A204.1 (cell line): Measurements from ENCODE around the gene MORN3.
"Not testable (repeated sequence)": the region's sequence is repeated elsewhere in the genome, so short reads cannot be mapped to it uniquely, and the experiment has no call there.

Source experiments
- FAIRE-seq: peaks from 2 replicates; lab custom pipeline; 2012; peaks lifted over from hg19 to GRCh38; lab: Jason Lieb, UNC

Gene MORN3

DNA sequence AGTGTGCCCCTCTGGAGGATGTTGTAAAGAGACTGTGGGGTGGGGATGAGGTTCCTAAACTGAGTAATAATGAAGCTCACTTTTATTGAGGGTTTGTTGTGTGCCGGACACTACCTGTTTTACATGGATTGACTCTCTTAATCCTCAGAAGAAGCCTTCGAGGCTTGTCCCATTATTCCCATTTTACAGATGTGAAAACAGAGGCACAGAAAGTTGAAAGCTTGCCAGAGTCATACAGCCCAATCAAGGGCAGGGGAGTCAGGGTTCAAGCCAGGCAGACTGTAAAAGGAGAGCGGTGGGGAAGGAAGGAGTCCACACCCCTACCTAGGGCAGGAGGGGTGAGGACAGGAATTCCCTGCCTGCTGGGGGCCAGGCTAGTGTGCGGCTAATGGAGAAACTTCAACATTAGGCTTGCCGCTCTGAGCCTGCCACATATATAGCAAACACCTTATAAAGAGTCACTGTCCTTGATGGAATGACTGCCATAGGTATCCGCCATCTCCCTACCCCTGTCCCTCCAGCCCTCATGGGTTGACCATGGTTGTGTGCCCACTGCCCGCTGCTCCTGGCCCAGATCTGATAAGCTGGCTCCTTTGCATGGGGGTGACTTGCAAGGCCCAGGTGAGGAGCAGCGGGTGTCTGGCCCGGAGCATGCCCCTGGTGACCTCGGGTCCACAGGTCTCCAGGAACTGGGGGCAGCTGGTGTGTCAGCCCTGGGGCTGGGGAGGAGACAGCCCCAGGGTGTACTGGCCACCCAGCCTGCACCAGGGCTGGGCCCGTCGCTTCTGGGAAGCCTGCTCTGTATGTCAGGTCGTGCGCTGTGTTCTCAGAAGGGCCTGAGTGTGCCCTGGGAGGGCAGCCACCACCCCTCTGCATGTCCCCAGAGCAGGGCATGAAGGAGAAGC is 30.9 kb downstream of the MORN3 start:
- FAIRE-seq, result no peak

- FAIRE-seq, result no peak
These were observed 32.1 kb downstream of the MORN3 start for GRCh38 chr12:121637231-121637914.

DNA sequence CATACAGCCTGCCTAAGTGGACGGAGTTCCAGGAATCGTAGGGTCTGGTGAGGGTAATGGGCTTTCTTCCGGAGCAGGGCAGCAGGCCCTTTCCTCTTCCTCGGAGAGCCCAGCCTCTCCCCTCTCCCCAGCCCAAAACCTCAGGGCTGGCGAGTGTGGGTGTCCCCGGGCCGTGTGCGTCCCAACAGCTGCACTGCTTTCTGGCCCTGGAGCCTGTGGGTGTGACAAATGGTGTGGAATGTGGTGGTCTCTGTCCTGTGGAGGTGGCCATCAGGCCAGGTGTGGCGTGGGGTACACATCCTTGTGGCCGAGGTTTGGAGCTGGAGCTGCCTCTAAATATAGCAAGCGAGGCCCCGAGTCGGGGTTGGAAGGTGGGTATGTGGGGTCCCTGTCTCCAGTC is 34.6 kb downstream of the MORN3 start:
- no peak for FAIRE-seq

- FAIRE-seq, result not testable (repeated sequence)
These were observed 35.6 kb downstream of the MORN3 start for GRCh38 chr12:121633833-121634196.

DNA sequence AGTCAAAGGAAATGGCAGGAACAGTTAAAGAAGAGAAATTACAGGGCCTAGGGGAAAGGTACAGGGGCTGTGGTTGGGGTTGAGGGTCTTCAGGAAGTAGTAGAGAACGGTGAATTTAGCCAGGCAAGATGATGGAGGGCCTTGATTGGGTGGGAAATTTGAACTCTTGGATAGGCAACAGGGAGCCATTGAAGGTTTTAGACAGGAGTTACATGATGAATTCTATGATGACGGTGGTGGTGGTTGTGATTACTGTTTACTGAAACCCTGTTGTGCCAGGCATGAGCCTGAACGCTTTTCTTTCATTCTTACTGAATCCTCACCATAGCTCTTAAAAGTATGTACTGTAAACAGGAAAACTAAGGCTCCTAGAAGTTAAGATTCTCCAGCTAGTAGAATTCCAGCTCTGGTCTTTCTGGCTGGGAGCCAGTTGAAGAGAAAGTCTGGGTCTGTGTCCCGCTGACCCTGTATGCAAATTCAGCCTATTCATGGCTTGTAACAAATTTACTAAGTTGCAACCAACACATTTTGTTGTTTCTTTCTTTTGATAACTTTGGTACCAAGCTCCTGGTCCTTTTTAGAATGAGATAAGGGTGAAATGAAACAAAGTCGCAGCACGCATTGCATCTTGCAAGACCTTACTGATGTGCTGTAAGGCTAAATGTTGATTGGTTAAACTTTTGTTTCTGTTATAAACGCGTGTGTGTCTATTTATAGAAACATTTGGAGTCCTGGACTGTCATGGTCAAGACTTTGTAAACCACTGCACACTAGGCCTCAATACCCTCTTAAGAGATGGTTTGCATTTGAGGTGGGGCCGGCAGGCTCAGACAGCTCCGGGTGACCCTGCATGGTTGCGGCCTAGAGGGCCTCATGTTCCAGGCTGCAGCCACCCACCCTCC is 37.1 kb downstream of the MORN3 start:
- FAIRE-seq, result no peak

GRCh38 chr12:121630791-121631355 is 38.6 kb downstream of the MORN3 start:
- FAIRE-seq, result no peak

- FAIRE-seq, result no peak
These were observed 40.9 kb downstream of the MORN3 start for GRCh38 chr12:121628536-121628935.

DNA sequence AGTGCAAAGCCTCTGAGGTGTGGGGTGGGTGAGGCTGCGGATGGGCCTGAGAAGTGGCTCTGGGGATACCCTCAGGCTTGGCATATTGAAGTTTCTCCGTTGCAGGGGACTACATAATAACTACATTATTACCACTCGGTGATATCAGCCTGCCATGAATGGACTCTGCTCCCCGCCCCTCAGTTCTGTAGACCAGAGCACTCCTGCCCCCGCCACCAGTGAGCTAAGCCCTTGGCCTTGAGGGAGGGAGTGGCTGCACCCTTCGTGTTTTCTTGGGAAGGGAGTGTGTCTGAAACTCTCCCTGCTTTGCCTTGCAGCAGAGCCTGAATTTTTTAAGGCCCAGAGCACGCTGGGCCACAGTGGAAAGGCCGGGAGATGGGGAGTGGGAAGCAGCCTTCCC is 41.4 kb downstream of the MORN3 start:
- FAIRE-seq, result no peak

- no peak for FAIRE-seq
These were observed 42.4 kb downstream of the MORN3 start for GRCh38 chr12:121626853-121627640.

- no peak for FAIRE-seq
These were observed 43.2 kb downstream of the MORN3 start, which contains the start of gene ORAI1 for GRCh38 chr12:121626087-121626852. ORAI1 (plus strand) TSS chr12:121626530.

DNA sequence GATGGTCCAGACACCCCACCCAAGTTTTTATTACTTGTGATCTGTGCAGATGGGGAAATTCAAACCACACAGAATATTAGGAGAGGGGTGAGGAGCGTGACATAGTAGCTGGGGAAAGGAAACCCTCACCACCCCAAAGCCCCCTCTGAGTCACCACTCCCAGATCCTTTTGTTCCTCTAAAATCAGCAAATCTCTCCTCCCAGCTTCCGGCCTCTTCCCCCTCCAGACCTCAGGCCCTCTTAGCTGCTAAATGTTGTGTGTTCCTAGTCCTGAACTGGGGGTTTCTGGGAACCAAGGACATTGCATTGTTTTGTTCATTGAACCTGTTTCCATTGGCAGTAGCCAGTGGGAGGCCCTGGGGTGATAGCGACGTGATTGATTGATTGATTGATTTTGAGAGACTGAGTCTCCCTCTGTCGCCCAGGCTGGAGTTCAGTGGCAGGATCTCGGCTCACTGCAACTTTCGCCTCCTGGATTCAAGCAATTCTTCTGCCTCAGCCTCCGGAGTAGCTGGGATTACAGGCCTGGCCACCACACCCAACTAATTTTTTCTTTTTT is 49.0 kb downstream of the MORN3 start:
- FAIRE-seq, result no peak

- FAIRE-seq, result no peak
These were observed 50.7 kb downstream of the MORN3 start for GRCh38 chr12:121618659-121619233.

DNA sequence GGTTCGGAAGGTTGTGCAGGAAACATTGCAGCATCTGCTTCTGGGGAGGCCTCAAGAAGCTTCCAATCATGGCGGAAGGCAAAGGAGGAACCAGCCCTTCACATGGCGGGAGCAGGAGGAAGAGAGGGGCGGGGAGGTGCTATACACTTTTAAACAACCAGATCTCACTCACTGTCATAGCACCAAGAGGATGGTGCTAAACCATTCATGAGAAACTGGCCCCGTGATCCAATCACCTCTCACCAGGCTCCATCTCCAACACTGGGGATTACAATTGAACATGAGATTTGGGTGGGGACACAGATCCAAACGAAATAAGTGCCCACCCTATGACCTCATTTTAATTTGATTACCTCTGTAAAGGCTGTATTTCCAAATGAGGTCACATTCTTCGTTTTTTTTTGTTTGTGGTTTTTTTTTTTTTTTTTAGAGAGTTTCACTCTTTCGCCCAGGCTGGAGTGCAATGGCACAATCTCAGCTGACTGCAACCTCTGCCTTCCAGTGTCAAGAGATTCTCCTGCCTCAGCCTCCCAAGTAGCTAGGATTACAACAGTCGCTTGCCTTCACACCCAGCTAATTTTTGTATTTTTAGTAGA is 54.5 kb downstream of the MORN3 start:
- FAIRE-seq, result no peak

DNA sequence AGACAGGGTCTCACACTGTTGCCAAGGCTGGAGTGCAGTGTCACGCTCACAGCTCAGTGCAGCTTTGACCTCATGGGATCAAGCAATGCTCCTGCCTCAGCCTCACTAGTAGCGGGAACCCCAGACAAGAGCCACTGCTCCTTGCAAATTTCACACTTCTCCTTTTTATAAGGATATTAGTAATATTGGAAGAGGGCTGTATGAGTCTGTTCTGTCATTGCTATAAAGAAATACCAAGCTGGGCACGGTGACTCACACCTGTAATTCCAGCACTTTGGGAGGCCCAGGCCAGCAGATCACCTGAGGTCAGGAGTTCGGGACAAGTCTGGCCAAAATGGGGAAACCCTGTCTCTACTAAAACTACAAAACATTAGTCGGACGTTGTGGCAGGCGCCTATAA is 56.0 kb downstream of the MORN3 start:
- no peak for FAIRE-seq

DNA sequence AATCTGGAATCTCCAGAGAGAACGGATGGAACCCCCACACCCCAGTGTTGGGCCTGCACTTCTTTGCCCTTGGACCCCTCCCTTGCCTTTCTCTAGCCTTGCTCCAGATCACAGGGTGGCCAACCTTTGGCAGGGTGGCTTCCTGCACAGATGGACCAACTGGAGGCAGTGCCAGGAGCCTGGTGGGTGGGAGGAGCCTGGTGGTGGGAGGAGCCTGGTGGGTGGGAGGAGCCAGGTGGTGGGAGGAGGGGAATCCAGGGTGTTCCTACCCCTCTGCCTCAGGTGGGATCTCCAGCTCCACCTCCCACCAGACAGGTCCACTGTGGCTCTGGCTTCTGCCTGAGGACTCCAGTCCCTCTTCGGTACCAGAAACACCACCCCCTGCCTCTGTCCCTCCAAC is 58.1 kb downstream of the MORN3 start:
- no peak for FAIRE-seq

- FAIRE-seq, result no peak
These were observed 59.0 kb downstream of the MORN3 start for GRCh38 chr12:121610239-121611149.

- FAIRE-seq, result no peak
These were observed 61.2 kb downstream of the MORN3 start for GRCh38 chr12:121608301-121608700.

DNA sequence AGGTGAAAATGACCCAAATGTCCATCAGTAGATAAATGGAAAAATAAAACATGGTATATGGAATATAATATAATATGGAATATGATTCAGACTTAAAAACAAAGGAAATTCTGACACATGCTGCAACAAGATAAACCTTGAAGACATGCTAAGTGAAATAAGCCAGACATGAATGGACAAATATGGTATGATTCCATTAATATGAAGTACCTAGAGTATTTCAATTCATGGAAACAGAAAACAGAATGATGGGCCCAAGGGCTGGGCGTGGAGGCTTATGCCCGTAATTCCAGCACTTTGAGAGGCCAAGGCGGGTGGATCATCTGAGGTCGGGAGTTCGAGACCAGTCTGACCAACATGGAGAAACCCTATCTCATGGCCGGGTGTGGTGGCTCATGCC is 65.9 kb downstream of the MORN3 start:
- FAIRE-seq, result no peak
